ENCODE data around the gene UBXN11.

DNA sequence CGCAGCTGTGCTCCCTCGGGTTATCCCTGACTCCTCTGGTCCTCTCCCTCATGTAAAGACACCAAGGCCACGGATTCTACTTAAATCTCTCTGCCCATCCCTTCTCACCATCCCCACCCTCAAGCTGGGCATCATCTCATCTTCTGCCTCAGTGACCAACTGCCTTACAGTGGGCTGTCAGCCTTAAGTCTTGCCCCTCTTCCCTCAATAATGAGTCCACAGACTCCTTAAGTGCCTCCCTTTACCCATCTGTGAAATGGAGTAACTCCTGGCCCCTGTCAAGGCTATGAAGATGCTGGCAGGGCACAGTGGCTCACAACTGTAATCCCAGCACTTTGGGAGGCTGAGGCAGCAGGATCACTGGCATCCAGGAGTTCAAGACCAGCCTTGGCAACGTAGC lies 14.5 kb downstream of the UBXN11 start:
- TF ChIP-seq, protein P1, sequence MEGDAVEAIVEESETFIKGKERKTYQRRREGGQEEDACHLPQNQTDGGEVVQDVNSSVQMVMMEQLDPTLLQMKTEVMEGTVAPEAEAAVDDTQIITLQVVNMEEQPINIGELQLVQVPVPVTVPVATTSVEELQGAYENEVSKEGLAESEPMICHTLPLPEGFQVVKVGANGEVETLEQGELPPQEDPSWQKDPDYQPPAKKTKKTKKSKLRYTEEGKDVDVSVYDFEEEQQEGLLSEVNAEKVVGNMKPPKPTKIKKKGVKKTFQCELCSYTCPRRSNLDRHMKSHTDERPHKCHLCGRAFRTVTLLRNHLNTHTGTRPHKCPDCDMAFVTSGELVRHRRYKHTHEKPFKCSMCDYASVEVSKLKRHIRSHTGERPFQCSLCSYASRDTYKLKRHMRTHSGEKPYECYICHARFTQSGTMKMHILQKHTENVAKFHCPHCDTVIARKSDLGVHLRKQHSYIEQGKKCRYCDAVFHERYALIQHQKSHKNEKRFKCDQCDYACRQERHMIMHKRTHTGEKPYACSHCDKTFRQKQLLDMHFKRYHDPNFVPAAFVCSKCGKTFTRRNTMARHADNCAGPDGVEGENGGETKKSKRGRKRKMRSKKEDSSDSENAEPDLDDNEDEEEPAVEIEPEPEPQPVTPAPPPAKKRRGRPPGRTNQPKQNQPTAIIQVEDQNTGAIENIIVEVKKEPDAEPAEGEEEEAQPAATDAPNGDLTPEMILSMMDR (IDR thresholded peaks at IDR 0.05), result no peak
- TF ChIP-seq EP300 (IDR thresholded peaks at IDR 0.05) (no peak), RAD21 (conservative IDR thresholded peaks at IDR 0.05 in 1 of 2, IDR thresholded peaks at IDR 0.05 in 1 of 2) (no peak), FOSL2 (IDR thresholded peaks at IDR 0.05) (no peak), FOSL2 (CRISPR knock-in tag; IDR thresholded peaks at IDR 0.05) (no peak), POLR2AphosphoS2 (conservative IDR thresholded peaks at IDR 0.05; ENCODE audit: low read length) (no peak), JUN (IDR thresholded peaks at IDR 0.05) (no peak), EHMT2 (IDR thresholded peaks at IDR 0.05; ENCODE audit: low read depth) (no peak)
